HG02763 (cell line): ENCODE results near the gene DES.

Experiments used
- ATAC-seq: cut with Tn5 transposase; IDR thresholded peaks from one replicate; pipeline ENCODE4 v1.9.1; 2021; ENCODE audit warnings: mild to moderate bottlenecking, moderate library complexity; ENCODE audit not compliant: unreplicated experiment

Gene DES

GRCh38 chr2:219437690-219438206 is 19.6 kb downstream of the DES start:
- ATAC-seq: no peak

GRCh38 chr2:219438453-219438852 is 20.3 kb downstream of the DES start:
- no peak for ATAC-seq

GRCh38 chr2:219439506-219439905 is 21.3 kb downstream of the DES start:
- ATAC-seq: no peak

GRCh38 chr2:219440388-219441256 is 22.4 kb downstream of the DES start:
- no peak for ATAC-seq

GRCh38 chr2:219441451-219442255 is 23.5 kb downstream of the DES start:
- ATAC-seq: no peak

- no peak for ATAC-seq
These were observed 24.3 kb downstream of the DES start for GRCh38 chr2:219442256-219443015.

- ATAC-seq: no peak
These were observed 25.0 kb downstream of the DES start for GRCh38 chr2:219443016-219443696.

- ATAC-seq: no peak
These were observed 25.5 kb downstream of the DES start for GRCh38 chr2:219443697-219444023.

- ATAC-seq: no peak
These were observed 26.5 kb downstream of the DES start for GRCh38 chr2:219444566-219445091.

GRCh38 chr2:219445220-219445640 is 27.1 kb downstream of the DES start:
- ATAC-seq: no peak

- ATAC-seq: no peak
These were observed 27.9 kb downstream of the DES start for GRCh38 chr2:219446101-219446504.

GRCh38 chr2:219446689-219447088 is 28.5 kb downstream of the DES start:
- no peak for ATAC-seq

- ATAC-seq: no peak
These were observed 29.3 kb downstream of the DES start for GRCh38 chr2:219447242-219448098.

GRCh38 chr2:219448099-219448775 is 30.1 kb downstream of the DES start:
- ATAC-seq: no peak

GRCh38 chr2:219448776-219449341 is 30.7 kb downstream of the DES start:
- ATAC-seq: no peak

GRCh38 chr2:219449609-219450008 is 31.4 kb downstream of the DES start:
- ATAC-seq: no peak

- no peak for ATAC-seq
These were observed 33.6 kb downstream of the DES start for GRCh38 chr2:219451661-219452360.
